ENCODE results near the gene SDK2. TPM values are rescaled to one million over a fixed set of nuclear protein-coding genes. Genes with fewer than 3 reads are reported as not detected.

SDK2 gene
- total and polyA plus RNA-seq, 2 of the 8 experiments (the other 6 are each of a cell fraction or from before 2014, with no cell fraction given) = 3.9 to 4.1 TPM

DNA sequence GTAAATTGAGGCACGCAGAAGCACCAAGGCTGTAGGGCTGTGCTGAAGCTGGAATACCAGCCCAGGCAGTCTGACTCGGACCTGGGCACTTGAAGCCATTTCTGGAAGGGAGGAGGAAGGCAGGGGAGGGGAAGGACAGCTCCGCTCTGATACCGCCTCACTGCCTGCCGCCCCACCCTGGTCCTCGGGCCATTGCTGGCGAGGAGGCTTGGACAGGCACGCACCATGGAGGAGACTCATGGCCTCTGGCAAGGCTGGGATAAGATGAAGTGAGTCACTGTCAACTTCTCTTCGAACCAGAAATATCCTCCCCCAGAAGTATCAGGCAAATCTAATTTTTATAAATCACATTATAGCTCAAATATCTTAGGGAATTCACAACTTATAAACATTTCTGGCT is 81.3 kb downstream of the SDK2 start:
- no peak overlapping the region for H2BK15ac ChIP-seq (ENCODE audit: low read length)
- H2BK20ac ChIP-seq (ENCODE audit: low read length) = peak overlapping the region; percentile 87; the same call in 1 of the 2 replicates
- no peak for TF ChIP-seq SIN3A (conservative IDR thresholded peaks at IDR 0.05 in 1 of 2, IDR thresholded peaks at IDR 0.05 in 1 of 2; ENCODE audit: low read depth in 1 of 2, low read length in 2 of 2)
- no peak for TF ChIP-seq YY1 (IDR thresholded peaks at IDR 0.05; ENCODE audit: low read depth, low read length)
- TF ChIP-seq RNF2 (IDR thresholded peaks at IDR 0.05; ENCODE audit: borderline replicate concordance, low read depth, low read length, missing control alignments, poor library complexity, severe bottlenecking) = no peak
- no peak overlapping the region for H4K8ac ChIP-seq (ENCODE audit: extremely low read depth, insufficient read depth, low read length)
- H4K91ac ChIP-seq (replicated peaks; ENCODE audit: insufficient read length, low read length) = peak overlapping the region; percentile 61
- no peaks in the 10 kb centered on the region for H3K79me2 ChIP-seq (ENCODE audit: control insufficient read depth in 1 of 2, insufficient read depth in 2 of 2, low read length in 2 of 2)
- H2AK5ac ChIP-seq (ENCODE audit: low read depth, low read length) = peak overlapping the region; percentile 84; the same call in 1 of the 2 replicates
- H3K4me3 ChIP-seq (ENCODE audit: extremely low read depth in 1 of 4, insufficient read depth in 2 of 4, low read depth in 3 of 4, low read length in 4 of 4) = no peak overlapping the region
- no peaks in the 10 kb centered on the region for H3K27me3 ChIP-seq (replicated peaks in 1 of 4; ENCODE audit: control insufficient read depth in 3 of 4, extremely low read depth in 1 of 4, insufficient read depth in 3 of 4, low read length in 3 of 4)
- ChIA-PET POLR2A (ENCODE audit: partially characterized antibody) (no interaction called here), CTCF (ENCODE audit: partially characterized antibody) (interaction anchor here (0.9 to 4.5 kb wide), 4 partner anchors 9 to 83 kb away, joined by 4 to 24 read pairs (median 5); no protein-coding TSS in a partner anchor)
- H3K36me3 ChIP-seq (ENCODE audit: control insufficient read depth in 2 of 4, insufficient read depth in 4 of 4, low read length in 3 of 4) = no peaks in the 10 kb centered on the region
- H3K9ac ChIP-seq (replicated peaks in 1 of 4; ENCODE audit: extremely low read depth in 1 of 4, low read depth in 3 of 4, low read length in 3 of 4) = no peak overlapping the region
- H3K4me2 ChIP-seq (ENCODE audit: insufficient read depth in 1 of 2, low read depth in 2 of 2, low read length in 2 of 2) = no peak overlapping the region
- H2AFZ ChIP-seq (ENCODE audit: low read length) = no peak overlapping the region
- FAIRE-seq (no peak), DNase-seq (ENCODE audit: low read depth in 1 of 2, low spot score in 2 of 2) (no peak)
- peak overlapping the region; percentile 91; the same call in 1 of the 2 replicates for H2BK12ac ChIP-seq (ENCODE audit: low read depth, low read length)
- no peak overlapping the region for H3K27ac ChIP-seq (ENCODE audit: low read depth, low read length)
- no peaks in the 10 kb centered on the region for H4K20me1 ChIP-seq (replicated peaks in 1 of 2; ENCODE audit: control insufficient read depth in 1 of 2, insufficient read depth in 2 of 2, low read length in 2 of 2)
- no peak overlapping the region for H3K23ac ChIP-seq (ENCODE audit: insufficient read length)
- H3K4ac ChIP-seq (replicated peaks; ENCODE audit: insufficient read length, low read depth, low read length) = no peak overlapping the region
- no peak overlapping the region for H3K14ac ChIP-seq (ENCODE audit: insufficient read length)
- no peaks in the 10 kb centered on the region for H3K9me3 ChIP-seq (ENCODE audit: insufficient read depth in 2 of 2, low read depth in 1 of 2, low read length in 1 of 2)
- H3K23me2 ChIP-seq (ENCODE audit: low read depth, low read length) = no peaks in the 10 kb centered on the region
- H4K5ac ChIP-seq (ENCODE audit: insufficient read length, low read depth, low read length) = no peak overlapping the region
- H2BK5ac ChIP-seq (ENCODE audit: low read depth, low read length) = no peak overlapping the region; the same call in 1 of the 2 replicates
- peak overlapping the region; percentile 2; the same call in 1 of the 2 replicates for H3K18ac ChIP-seq (ENCODE audit: extremely low read depth, low read length)
- WGBS, 2 experiments (ENCODE audit: extremely low coverage in 1 of 2, insufficient coverage in 1 of 2, insufficient read length in 1 of 2, insufficient replicate concordance in 2 of 2, low coverage in 1 of 2, low lambda C conversion rate in 2 of 2, missing lambda C conversion rate in 1 of 2) = 83% methylated on average over 9 of the region's 9 CpGs; no CpG with 5 or more reads in 1 of the 2 experiments
- H3K56ac ChIP-seq (replicated peaks; ENCODE audit: insufficient read length, low read depth, low read length) = no peak overlapping the region
- H3K79me1 ChIP-seq (ENCODE audit: low read depth, low read length) = no peaks in the 10 kb centered on the region
- H2BK120ac ChIP-seq (replicated peaks; ENCODE audit: low read depth, low read length) = no peak overlapping the region
- peaks cover 6 to 42% (median 24%) of the 10 kb centered on the region in 4 experiments for H3K4me1 ChIP-seq (replicated peaks in 1 of 4; ENCODE audit: control insufficient read depth in 3 of 4, insufficient read depth in 4 of 4, low read length in 3 of 4)
